ENCODE data around the gene IER5. TPM values are rescaled to one million over a fixed set of nuclear protein-coding genes. Genes with fewer than 3 reads are reported as not detected.
A peak's percentile ranks its signal among the peaks of the same experiment; 100 is the strongest.

The IER5 gene
- total and polyA plus RNA-seq, 2 donors (not counting 1 experiment from before 2014, with no cell fraction given), result 19.1 to 42.8 TPM

GRCh38 chr1:181139631-181140061 is 51.1 kb downstream of the IER5 start:
- Histone ChIP-seq H3K9ac (ENCODE audit: insufficient read depth, low read length) (no peak overlapping the region), H3K27ac (ENCODE audit: insufficient read depth, low read length) (peak overlapping the region; percentile 93), H3K79me2 (ENCODE audit: control insufficient read depth, insufficient read depth, low read length) (no peaks in the 10 kb centered on the region), H3K4me3 (replicated peaks in 1 of 4; ENCODE audit: control extremely low read depth in 1 of 4, insufficient read depth in 1 of 4, low read depth in 3 of 4, low read length in 4 of 4) (no peak overlapping the region), H3K4me2 (ENCODE audit: extremely low read depth, insufficient read depth, low read length) (no peak overlapping the region), H3K9me3 (ENCODE audit: control insufficient read depth, insufficient read depth, low read depth, low read length) (no peaks in the 10 kb centered on the region), H3K36me3 (ENCODE audit: control insufficient read depth, insufficient read depth, low read length) (no peaks in the 10 kb centered on the region), H3K27me3 (ENCODE audit: control insufficient read depth, insufficient read depth, low read length) (no peaks in the 10 kb centered on the region), H4K20me1 (ENCODE audit: control insufficient read depth, extremely low read depth, insufficient read depth, low read length) (no peaks in the 10 kb centered on the region), H2AFZ (ENCODE audit: low read length) (no peak overlapping the region), H3K4me1 (ENCODE audit: control insufficient read depth, extremely low read depth, insufficient read depth, low read length) (peaks cover 41% of the 10 kb centered on the region)
- peak; percentile 60 to 74 for DNase-seq (ENCODE audit: low read depth in 2 of 2)
- TF ChIP-seq CTCF (conservative IDR thresholded peaks at IDR 0.05 in 1 of 2, IDR thresholded peaks at IDR 0.05 in 1 of 2; ENCODE audit: low read depth in 1 of 2, low read length in 2 of 2), result no peak
- no peak for TF ChIP-seq EZH2 (IDR thresholded peaks at IDR 0.05; ENCODE audit: low read length, missing control alignments)

- no peaks in the 10 kb centered on the region for H4K20me1 ChIP-seq (ENCODE audit: control insufficient read depth, extremely low read depth, insufficient read depth, low read length)
- DNase-seq (ENCODE audit: low read depth in 2 of 2), result no peak
- H3K36me3 ChIP-seq (ENCODE audit: control insufficient read depth, insufficient read depth, low read length), result no peaks in the 10 kb centered on the region
- H3K27me3 ChIP-seq (ENCODE audit: control insufficient read depth, insufficient read depth, low read length), result no peaks in the 10 kb centered on the region
- H2AFZ ChIP-seq (ENCODE audit: low read length), result no peak overlapping the region
- H3K4me2 ChIP-seq (ENCODE audit: extremely low read depth, insufficient read depth, low read length), result no peak overlapping the region
- H3K9ac ChIP-seq (ENCODE audit: insufficient read depth, low read length), result no peak overlapping the region
- no peak for TF ChIP-seq CTCF (conservative IDR thresholded peaks at IDR 0.05 in 1 of 2, IDR thresholded peaks at IDR 0.05 in 1 of 2; ENCODE audit: low read depth in 1 of 2, low read length in 2 of 2)
- TF ChIP-seq EZH2 (IDR thresholded peaks at IDR 0.05; ENCODE audit: low read length, missing control alignments), result no peak
- no peaks in the 10 kb centered on the region for H3K9me3 ChIP-seq (ENCODE audit: control insufficient read depth, insufficient read depth, low read depth, low read length)
- H3K27ac ChIP-seq (ENCODE audit: insufficient read depth, low read length), result peak overlapping the region; percentile 93
- H3K4me3 ChIP-seq (replicated peaks in 1 of 4; ENCODE audit: control extremely low read depth in 1 of 4, insufficient read depth in 1 of 4, low read depth in 3 of 4, low read length in 4 of 4), result no peak overlapping the region
- peaks cover 33% of the 10 kb centered on the region for H3K4me1 ChIP-seq (ENCODE audit: control insufficient read depth, extremely low read depth, insufficient read depth, low read length)
- H3K79me2 ChIP-seq (ENCODE audit: control insufficient read depth, insufficient read depth, low read length), result no peaks in the 10 kb centered on the region
Measured at GRCh38 chr1:181140398-181140797, 51.9 kb downstream of the IER5 start.

GRCh38 chr1:181140891-181141290 is 52.4 kb downstream of the IER5 start:
- Histone ChIP-seq H3K4me3 (replicated peaks in 1 of 4; ENCODE audit: control extremely low read depth in 1 of 4, insufficient read depth in 1 of 4, low read depth in 3 of 4, low read length in 4 of 4) (no peak overlapping the region), H3K4me2 (ENCODE audit: extremely low read depth, insufficient read depth, low read length) (no peak overlapping the region), H3K79me2 (ENCODE audit: control insufficient read depth, insufficient read depth, low read length) (no peaks in the 10 kb centered on the region)

More at GRCh38 chr1:181140891-181141290, 52.4 kb downstream of the IER5 start:
- Histone ChIP-seq H3K27ac (ENCODE audit: insufficient read depth, low read length) (peak overlapping the region; percentile 93), H3K9me3 (ENCODE audit: control insufficient read depth, insufficient read depth, low read depth, low read length) (no peaks in the 10 kb centered on the region), H3K27me3 (ENCODE audit: control insufficient read depth, insufficient read depth, low read length) (no peaks in the 10 kb centered on the region), H4K20me1 (ENCODE audit: control insufficient read depth, extremely low read depth, insufficient read depth, low read length) (no peaks in the 10 kb centered on the region), H3K4me1 (ENCODE audit: control insufficient read depth, extremely low read depth, insufficient read depth, low read length) (peaks cover 31% of the 10 kb centered on the region), H3K9ac (ENCODE audit: insufficient read depth, low read length) (no peak overlapping the region), H2AFZ (ENCODE audit: low read length) (no peak overlapping the region), H3K36me3 (ENCODE audit: control insufficient read depth, insufficient read depth, low read length) (no peaks in the 10 kb centered on the region)
- no peak for DNase-seq (ENCODE audit: low read depth in 2 of 2)
- TF ChIP-seq CTCF (conservative IDR thresholded peaks at IDR 0.05 in 1 of 2, IDR thresholded peaks at IDR 0.05 in 1 of 2; ENCODE audit: low read depth in 1 of 2, low read length in 2 of 2) (no peak), EZH2 (IDR thresholded peaks at IDR 0.05; ENCODE audit: low read length, missing control alignments) (no peak)
